SU-DHL-6 (cell line): Measurements from ENCODE around the gene ABCG1.

ENCODE experiments used
- H2AFZ ChIP-seq: fragments of 200-600 bp; sonication (generic); 2 replicates; pipeline ENCODE4 v1.6.1; 2014; ENCODE audit warnings: low read depth, mild to moderate bottlenecking, moderate library complexity, mixed read lengths, antibody characterized with exemption, low read length; ENCODE audit not compliant: severe bottlenecking
- H3F3A ChIP-seq: fragments of 200-600 bp; shearing (Covaris generic); 2 replicates; pipeline ENCODE4 v1.6.0; 2016; ENCODE audit warnings: antibody characterized with exemption, mild to moderate bottlenecking; ENCODE audit not compliant: insufficient read depth
- H3K27ac ChIP-seq: fragments of 200-600 bp; sonication (generic); 2 replicates; pipeline ENCODE4 v1.5.1; 2016; ENCODE audit warnings: low read depth, mild to moderate bottlenecking, low read length, moderate library complexity, mixed read lengths
- H3K27me3 ChIP-seq: fragments of 200-600 bp; sonication (generic), shearing (Covaris generic); 2 replicates; pipeline ENCODE4 v1.6.0; 2014; ENCODE audit warnings: mild to moderate bottlenecking, low read length
- H3K36me3 ChIP-seq: fragments of 200-600 bp; sonication (generic); 2 replicates; pipeline ENCODE4 v1.6.1; 2014; ENCODE audit warnings: mild to moderate bottlenecking, low read length, mixed read lengths
- H3K4me2 ChIP-seq: fragments of 300-600, 200-600 bp; shearing (Covaris generic), sonication (generic); 2 replicates; pipeline ENCODE4 v1.6.0; 2014; ENCODE audit warnings: low read length, low read depth, mild to moderate bottlenecking; ENCODE audit not compliant: poor library complexity, severe bottlenecking
- H3K4me3 ChIP-seq: fragments of 200-600 bp; sonication (generic); 2 replicates; pipeline ENCODE4 v1.5.1; 2014; ENCODE audit warnings: antibody characterized with exemption, low read length, mild to moderate bottlenecking, mixed read lengths; ENCODE audit not compliant: insufficient read depth, poor library complexity, severe bottlenecking
- H3K79me2 ChIP-seq: fragments of 200-600 bp; sonication (generic); 2 replicates; pipeline ENCODE4 v1.6.1; 2014; ENCODE audit warnings: mild to moderate bottlenecking, low read length, moderate library complexity; ENCODE audit not compliant: insufficient read depth
- H3K9ac ChIP-seq: fragments of 200-600 bp; sonication (generic); 2 replicates; pipeline ENCODE4 v1.7.0; 2014; ENCODE audit warnings: mild to moderate bottlenecking, low read length
- H3K9me2 ChIP-seq: fragments of 200-600 bp; sonication (generic); replicated peaks from 2 replicates; pipeline ENCODE4 v1.6.1; 2014; ENCODE audit warnings: low read length; ENCODE audit not compliant: insufficient read depth
- H3K9me3 ChIP-seq: fragments of 200-600 bp; sonication (generic); 2 replicates; pipeline ENCODE4 v1.6.1; 2014; ENCODE audit warnings: low read length, mixed read lengths; ENCODE audit not compliant: insufficient read depth
- H4K20me1 ChIP-seq: fragments of 200-600 bp; sonication (generic); 2 replicates; pipeline ENCODE4 v1.6.1; 2014; ENCODE audit warnings: low read depth, mild to moderate bottlenecking, antibody characterized with exemption, low read length, moderate library complexity, mixed read lengths
- EZH2phosphoT487 ChIP-seq: fragments of 200-600 bp; sonication (generic), shearing (Covaris generic); conservative IDR thresholded peaks from 2 replicates; pipeline ENCODE4 v1.6.1; 2018; ENCODE audit warnings: mild to moderate bottlenecking, antibody characterized with exemption, low read length, moderate library complexity, mixed read lengths
- TF ChIP-seq, protein P1 (sequence below): fragments of 200-600 bp; sonication (generic); IDR thresholded peaks from one replicate; pipeline ENCODE4 v1.5.1; 2017; ENCODE audit warnings: antibody characterized with exemption, mild to moderate bottlenecking, low read length, moderate library complexity; ENCODE audit not compliant: insufficient read depth, poor library complexity, severe bottlenecking

Gene ABCG1

DNA sequence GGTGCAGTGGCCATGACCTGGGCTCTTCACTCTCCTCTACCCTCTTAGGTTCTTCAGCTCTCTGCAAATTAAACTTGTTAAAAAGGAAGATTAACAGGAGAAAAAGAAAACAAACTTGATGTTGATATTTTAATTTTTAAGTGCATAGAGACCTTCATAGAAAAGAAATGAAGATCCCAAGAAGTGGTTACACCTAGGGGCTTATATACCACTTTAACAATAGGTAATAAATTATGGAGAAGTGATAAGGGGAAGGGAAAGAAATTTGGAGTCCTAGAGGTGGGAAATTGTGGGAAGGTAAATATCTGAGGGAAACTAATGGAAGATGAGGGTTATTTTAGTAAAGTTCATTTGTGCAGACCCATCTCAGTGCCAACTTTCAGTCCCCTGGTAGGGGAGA lies 112.7 kb downstream of the ABCG1 start:
- Histone ChIP-seq H3K36me3 (no peaks in the 10 kb centered on the region), H2AFZ (no peak overlapping the region), H3K27me3 (no peaks in the 10 kb centered on the region), H3K27ac (no peak overlapping the region), H3F3A (no peaks in the 10 kb centered on the region), H3K4me2 (no peak overlapping the region), H3K79me2 (no peaks in the 10 kb centered on the region), H3K9me2 (no peaks in the 10 kb centered on the region), H4K20me1 (no peaks in the 10 kb centered on the region), H3K4me3 (no peak overlapping the region), H3K9me3 (no peaks in the 10 kb centered on the region), H3K9ac (no peak overlapping the region)
- TF ChIP-seq, protein P1, sequence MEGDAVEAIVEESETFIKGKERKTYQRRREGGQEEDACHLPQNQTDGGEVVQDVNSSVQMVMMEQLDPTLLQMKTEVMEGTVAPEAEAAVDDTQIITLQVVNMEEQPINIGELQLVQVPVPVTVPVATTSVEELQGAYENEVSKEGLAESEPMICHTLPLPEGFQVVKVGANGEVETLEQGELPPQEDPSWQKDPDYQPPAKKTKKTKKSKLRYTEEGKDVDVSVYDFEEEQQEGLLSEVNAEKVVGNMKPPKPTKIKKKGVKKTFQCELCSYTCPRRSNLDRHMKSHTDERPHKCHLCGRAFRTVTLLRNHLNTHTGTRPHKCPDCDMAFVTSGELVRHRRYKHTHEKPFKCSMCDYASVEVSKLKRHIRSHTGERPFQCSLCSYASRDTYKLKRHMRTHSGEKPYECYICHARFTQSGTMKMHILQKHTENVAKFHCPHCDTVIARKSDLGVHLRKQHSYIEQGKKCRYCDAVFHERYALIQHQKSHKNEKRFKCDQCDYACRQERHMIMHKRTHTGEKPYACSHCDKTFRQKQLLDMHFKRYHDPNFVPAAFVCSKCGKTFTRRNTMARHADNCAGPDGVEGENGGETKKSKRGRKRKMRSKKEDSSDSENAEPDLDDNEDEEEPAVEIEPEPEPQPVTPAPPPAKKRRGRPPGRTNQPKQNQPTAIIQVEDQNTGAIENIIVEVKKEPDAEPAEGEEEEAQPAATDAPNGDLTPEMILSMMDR, result no peak
- TF ChIP-seq EZH2phosphoT487, result no peak

DNA sequence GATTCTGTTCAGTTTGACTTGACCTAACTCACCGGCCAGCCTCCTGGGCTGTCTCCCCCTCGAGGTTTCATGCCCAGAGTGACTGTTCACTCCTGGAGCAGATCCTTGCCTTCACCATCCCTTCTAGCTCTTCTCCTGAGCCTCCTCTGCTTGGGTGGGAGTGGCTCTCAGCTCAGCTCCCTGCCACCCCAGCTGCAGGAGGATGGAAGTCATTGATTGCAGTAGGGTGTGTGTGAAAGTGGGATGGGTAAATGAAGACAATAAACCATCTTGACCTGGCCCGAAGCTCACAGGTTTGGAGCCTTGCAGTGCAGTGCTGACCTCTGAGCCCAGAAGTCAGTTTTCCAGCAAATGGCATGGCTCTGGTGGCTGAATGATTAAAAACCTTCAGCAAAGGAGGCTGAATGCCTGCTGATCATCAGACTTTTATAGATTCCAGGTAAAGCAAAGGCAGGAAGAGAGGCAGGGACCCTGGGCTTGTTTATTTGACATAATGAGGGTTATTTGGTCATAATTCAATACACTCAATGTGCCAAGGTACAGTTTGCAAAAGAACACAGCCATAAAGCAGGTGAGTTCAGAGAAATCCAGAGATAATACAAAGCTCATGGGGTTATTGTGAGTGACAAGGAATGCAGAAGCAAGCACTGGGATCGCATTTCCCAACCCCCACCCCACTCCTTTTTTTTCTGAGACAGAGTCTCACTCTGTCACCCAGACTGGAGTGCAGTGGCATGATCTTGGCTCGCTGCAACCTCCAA lies 113.8 kb downstream of the ABCG1 start:
- H3K4me2 ChIP-seq, result no peak overlapping the region
- H3K36me3 ChIP-seq, result no peaks in the 10 kb centered on the region

DNA sequence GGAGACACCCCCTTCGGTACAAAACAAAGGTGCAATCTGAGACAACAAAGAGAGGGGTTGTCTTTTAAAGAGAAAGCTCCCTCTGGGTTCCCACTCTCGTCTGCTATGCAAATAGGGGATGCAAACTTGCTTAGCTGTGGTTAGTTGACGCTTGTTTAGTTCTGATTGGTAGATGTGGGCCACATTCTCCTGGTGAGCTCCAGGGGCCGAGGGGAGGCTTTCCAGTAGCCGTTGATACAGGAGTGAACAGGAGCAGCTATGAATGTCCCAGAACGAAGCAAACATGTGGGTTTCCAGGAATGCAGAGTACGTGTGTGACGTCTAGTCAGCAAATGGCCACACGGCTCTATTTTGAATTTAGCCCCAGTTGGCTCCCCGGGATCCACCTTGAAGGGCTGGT lies 117.1 kb downstream of the ABCG1 start:
- H3K4me3 ChIP-seq, result no peak overlapping the region
- H3K9ac ChIP-seq, result no peak overlapping the region
- no peak overlapping the region for H3K4me2 ChIP-seq
- H3F3A ChIP-seq, result no peaks in the 10 kb centered on the region
- H4K20me1 ChIP-seq, result no peaks in the 10 kb centered on the region
- TF ChIP-seq, protein P1, result no peak
- TF ChIP-seq EZH2phosphoT487, result no peak
- no peaks in the 10 kb centered on the region for H3K9me2 ChIP-seq
- no peaks in the 10 kb centered on the region for H3K79me2 ChIP-seq
- no peak overlapping the region for H2AFZ ChIP-seq
- H3K36me3 ChIP-seq, result no peaks in the 10 kb centered on the region
- H3K27me3 ChIP-seq, result no peaks in the 10 kb centered on the region
- H3K9me3 ChIP-seq, result no peaks in the 10 kb centered on the region
- no peak overlapping the region for H3K27ac ChIP-seq

More for the DNA sequence above, 113.8 kb downstream of the ABCG1 start:
- no peaks in the 10 kb centered on the region for H3K9me2 ChIP-seq
- H2AFZ ChIP-seq, result no peak overlapping the region
- no peak overlapping the region for H3K4me3 ChIP-seq
- no peaks in the 10 kb centered on the region for H3K27me3 ChIP-seq
- no peak overlapping the region for H3K9ac ChIP-seq
- no peaks in the 10 kb centered on the region for H3F3A ChIP-seq
- TF ChIP-seq, protein P1, result no peak
- no peak for TF ChIP-seq EZH2phosphoT487
- no peak overlapping the region for H3K27ac ChIP-seq
- H3K9me3 ChIP-seq, result no peaks in the 10 kb centered on the region
- no peaks in the 10 kb centered on the region for H3K79me2 ChIP-seq
- H4K20me1 ChIP-seq, result no peaks in the 10 kb centered on the region
